Activated CD8-positive, alpha-beta T cell treated with anti-CD3 and anti-CD28 coated beads for 36 hours (primary cell): ENCODE data around the gene SLC5A8. TPM values are rescaled to one million over a fixed set of nuclear protein-coding genes. Genes with fewer than 3 reads are reported as not detected.

Experiments
- ATAC-seq: fragments of 200-7000 bp; cut with Tn5 transposase; one replicate; pipeline ENCODE4 v1.10.0; 2021; ENCODE audit warnings: mild to moderate bottlenecking, moderate library complexity
- CTCF ChIA-PET: fragments of 350-600 bp; sonication (Branson Sonifier 250); formaldehyde crosslinking; loops from one replicate; lab custom pipeline; 2021; ENCODE audit warnings: antibody characterized with exemption; lab: Charles Lee
- POLR2A ChIA-PET: fragments of 350-600 bp; sonication (Branson Sonifier 250); formaldehyde crosslinking; loops from one replicate; lab custom pipeline; 2021; ENCODE audit warnings: antibody characterized with exemption; lab: Charles Lee
- DNase-seq: peaks from one replicate; pipeline ENCODE4 v3.0.0-alpha.2; 2020
- H3K27ac Mint-ChIP-seq: one replicate; pipeline ENCODE4 v1.8.0; 2021; ENCODE audit warnings: mild to moderate bottlenecking, mixed read lengths
- H3K27me3 Mint-ChIP-seq: one replicate; pipeline ENCODE4 v1.8.0; 2021; ENCODE audit warnings: mixed read lengths
- H3K36me3 Mint-ChIP-seq: one replicate; pipeline ENCODE4 v1.8.0; 2021; ENCODE audit warnings: low read depth, mixed read lengths
- H3K4me1 Mint-ChIP-seq: one replicate; pipeline ENCODE4 v1.8.0; 2021; ENCODE audit warnings: low read depth, mixed read lengths
- H3K4me3 Mint-ChIP-seq: one replicate; pipeline ENCODE4 v1.8.0; 2021; ENCODE audit warnings: mild to moderate bottlenecking, moderate library complexity, mixed read lengths
- H3K9me3 Mint-ChIP-seq: one replicate; pipeline ENCODE4 v1.8.0; 2021; ENCODE audit warnings: mixed read lengths
- intact Hi-C: fragments of 100-400 bp; cut with micrococcal nuclease; formaldehyde crosslinking; loops from one replicate; pipeline ENCODE4 v1.10.0; 2022
- total RNA-seq, 2 experiments: library from RNA; stranded (reverse); gene quantifications; one replicate each; pipeline ENCODE4 v1.2.3, GENCODE V29; 2021
- TF ChIP-seq, protein P1 (sequence below): fragments of 200-600 bp; IDR thresholded peaks from one replicate; pipeline ENCODE4 v1.8.0; 2022; ENCODE audit warnings: antibody characterized with exemption, mild to moderate bottlenecking

Gene SLC5A8
- total RNA-seq, 2 experiments from 2014 or later = not detected

DNA sequence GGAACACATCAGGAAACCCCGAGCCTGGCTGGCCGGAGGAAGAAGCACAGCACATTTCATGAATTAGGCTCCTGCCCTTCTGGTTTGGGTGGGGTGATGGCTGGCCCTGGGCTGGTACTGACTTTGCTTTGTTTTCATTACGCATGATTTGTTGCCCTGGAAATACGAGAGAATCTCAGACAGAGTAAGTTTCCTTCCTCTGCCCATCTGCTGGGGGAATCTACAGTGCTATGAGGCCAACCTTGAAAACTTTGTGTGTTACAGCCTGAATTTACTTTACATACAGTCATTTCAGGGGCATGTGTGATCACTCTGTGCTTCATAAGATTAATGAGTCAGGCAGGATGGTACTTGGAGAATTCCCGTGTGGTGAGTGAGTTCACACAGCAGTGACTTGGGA lies 20.5 kb upstream of the SLC5A8 start:
- no peaks in the 10 kb centered on the region for H3K36me3 Mint-ChIP-seq
- no peak for DNase-seq
- H3K27me3 Mint-ChIP-seq = peaks cover 8% of the 10 kb centered on the region

DNA sequence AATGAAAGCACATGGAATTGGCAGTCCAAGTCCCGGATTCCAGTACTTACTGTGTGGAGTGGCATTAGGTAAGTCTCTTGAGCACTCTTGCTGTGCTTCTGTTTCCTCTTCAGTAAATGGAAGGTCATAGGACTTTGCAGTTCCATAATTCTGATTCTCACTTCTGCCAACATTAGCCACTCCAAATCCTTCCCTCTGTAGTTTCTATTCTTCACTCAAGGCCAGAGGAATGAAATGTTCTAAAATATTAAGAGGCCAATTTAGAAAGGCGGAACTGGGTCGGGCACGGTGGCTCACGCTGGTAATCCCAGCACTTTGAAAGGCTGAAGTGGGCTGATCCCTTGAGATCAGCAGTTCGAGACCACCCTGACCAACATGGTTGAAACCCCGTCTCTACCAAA lies 19.8 kb upstream of the SLC5A8 start:
- no peak overlapping the region for H3K4me3 Mint-ChIP-seq
- H3K36me3 Mint-ChIP-seq = no peaks in the 10 kb centered on the region
- TF ChIP-seq, protein P1, sequence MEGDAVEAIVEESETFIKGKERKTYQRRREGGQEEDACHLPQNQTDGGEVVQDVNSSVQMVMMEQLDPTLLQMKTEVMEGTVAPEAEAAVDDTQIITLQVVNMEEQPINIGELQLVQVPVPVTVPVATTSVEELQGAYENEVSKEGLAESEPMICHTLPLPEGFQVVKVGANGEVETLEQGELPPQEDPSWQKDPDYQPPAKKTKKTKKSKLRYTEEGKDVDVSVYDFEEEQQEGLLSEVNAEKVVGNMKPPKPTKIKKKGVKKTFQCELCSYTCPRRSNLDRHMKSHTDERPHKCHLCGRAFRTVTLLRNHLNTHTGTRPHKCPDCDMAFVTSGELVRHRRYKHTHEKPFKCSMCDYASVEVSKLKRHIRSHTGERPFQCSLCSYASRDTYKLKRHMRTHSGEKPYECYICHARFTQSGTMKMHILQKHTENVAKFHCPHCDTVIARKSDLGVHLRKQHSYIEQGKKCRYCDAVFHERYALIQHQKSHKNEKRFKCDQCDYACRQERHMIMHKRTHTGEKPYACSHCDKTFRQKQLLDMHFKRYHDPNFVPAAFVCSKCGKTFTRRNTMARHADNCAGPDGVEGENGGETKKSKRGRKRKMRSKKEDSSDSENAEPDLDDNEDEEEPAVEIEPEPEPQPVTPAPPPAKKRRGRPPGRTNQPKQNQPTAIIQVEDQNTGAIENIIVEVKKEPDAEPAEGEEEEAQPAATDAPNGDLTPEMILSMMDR = no peak
- peaks cover 8% of the 10 kb centered on the region for H3K27me3 Mint-ChIP-seq
- intact Hi-C loops = no loop called here
- ChIA-PET CTCF (no interaction called here), POLR2A (no interaction called here)
- H3K4me1 Mint-ChIP-seq = no peaks in the 10 kb centered on the region
- no peak for ATAC-seq
- DNase-seq = no peak
- no peak overlapping the region for H3K27ac Mint-ChIP-seq
- no peaks in the 10 kb centered on the region for H3K9me3 Mint-ChIP-seq

More for the DNA sequence above, 20.5 kb upstream of the SLC5A8 start:
- Mint-ChIP-seq H3K27ac (no peak overlapping the region), H3K9me3 (no peaks in the 10 kb centered on the region), H3K4me1 (no peaks in the 10 kb centered on the region), H3K4me3 (no peak overlapping the region)
- intact Hi-C loops = no loop called here
- ChIA-PET CTCF (no interaction called here), POLR2A (no interaction called here)
- no peak for ATAC-seq
- TF ChIP-seq, protein P1 = no peak

DNA sequence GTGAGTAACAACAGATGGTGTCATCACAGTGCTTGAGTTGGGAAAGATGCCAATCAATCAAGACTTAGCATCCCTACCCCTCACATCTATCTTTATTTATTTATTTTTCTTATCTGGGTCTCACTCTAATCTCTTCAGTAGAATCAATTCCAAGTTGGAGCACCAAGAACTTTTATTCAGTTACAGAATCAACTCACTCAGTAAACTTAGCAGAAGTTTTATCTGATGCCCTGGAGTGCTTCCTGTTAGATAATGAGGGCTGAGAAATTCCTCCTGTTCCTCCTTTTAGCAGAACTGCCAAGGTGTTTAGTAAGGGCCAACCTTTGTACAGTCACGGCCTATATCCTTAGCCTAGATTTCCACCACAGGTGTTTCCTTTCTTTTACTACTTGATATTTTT lies 11.3 kb upstream of the SLC5A8 start:
- Mint-ChIP-seq H3K27me3 (peaks cover 12% of the 10 kb centered on the region), H3K27ac (no peak overlapping the region), H3K9me3 (no peaks in the 10 kb centered on the region), H3K36me3 (no peaks in the 10 kb centered on the region), H3K4me1 (no peaks in the 10 kb centered on the region), H3K4me3 (no peak overlapping the region)
- intact Hi-C loops = no loop called here
- no peak for ATAC-seq
- DNase-seq = no peak
- TF ChIP-seq, protein P1 = no peak
- ChIA-PET CTCF (no interaction called here), POLR2A (no interaction called here)

DNA sequence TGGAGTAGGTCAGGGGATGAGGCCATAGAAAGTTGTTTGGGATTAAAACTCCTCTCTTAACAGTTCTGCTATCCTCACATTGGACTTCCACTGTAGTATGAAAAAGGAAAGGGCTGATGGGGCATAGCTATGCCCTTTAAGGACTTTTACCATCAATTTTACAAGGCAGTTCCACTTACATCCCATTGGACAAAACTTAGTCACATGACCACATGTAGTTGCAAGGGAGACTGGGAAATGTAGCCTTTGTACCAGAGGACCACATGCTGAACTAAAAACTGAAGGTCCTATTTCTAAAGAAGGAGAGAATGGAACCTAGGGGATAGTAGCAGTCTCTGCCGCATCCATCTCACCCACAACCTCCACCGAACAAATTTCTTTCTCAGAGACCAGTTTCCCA lies 6.8 kb upstream of the SLC5A8 start:
- TF ChIP-seq, protein P1 = no peak
- H3K9me3 Mint-ChIP-seq = peaks cover 4% of the 10 kb centered on the region
- CTCF ChIA-PET = no interaction called here
- H3K27ac Mint-ChIP-seq = no peak overlapping the region
- ATAC-seq (no peak), DNase-seq (no peak)
- H3K27me3 Mint-ChIP-seq = peaks cover 15% of the 10 kb centered on the region
- H3K4me3 Mint-ChIP-seq = no peak overlapping the region
- H3K36me3 Mint-ChIP-seq = no peaks in the 10 kb centered on the region
- POLR2A ChIA-PET = no interaction called here
- H3K4me1 Mint-ChIP-seq = no peaks in the 10 kb centered on the region
- intact Hi-C loops = no loop called here

DNA sequence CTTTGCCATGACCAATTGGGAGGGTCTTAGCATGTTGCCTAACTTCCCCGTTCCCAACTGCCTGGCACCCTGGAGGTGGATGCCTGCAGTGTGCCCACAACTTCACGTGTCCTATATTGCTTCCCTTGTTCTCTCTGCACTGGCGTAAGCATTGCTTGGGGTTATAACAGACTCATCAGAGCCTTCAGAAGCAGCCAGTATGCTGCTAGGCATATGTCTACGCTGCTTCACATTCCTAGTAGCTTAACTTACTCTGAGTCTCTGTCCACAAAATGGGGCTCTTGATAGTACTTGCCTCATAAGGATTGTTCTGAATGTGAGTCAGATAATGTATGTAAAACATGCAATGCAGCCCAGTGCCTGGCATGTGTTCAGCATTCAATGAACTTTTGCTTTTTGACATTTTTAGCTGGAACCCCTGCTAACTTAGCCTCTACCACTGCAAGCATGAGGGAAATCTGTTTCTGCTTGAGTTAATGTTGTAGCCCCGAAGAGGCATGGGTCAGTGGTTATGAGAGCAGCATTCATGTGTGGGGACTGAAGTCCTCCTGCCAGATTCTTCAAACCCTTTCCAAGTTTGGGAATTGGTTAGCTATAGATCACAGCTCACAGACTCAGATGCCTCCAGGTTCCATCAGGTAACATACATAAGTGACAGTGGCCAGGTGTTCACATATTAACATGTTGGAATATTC lies 2.8 kb downstream of the SLC5A8 start:
- no peak for ATAC-seq
- Mint-ChIP-seq H3K36me3 (no peaks in the 10 kb centered on the region), H3K4me3 (no peak overlapping the region), H3K9me3 (no peaks in the 10 kb centered on the region), H3K27me3 (peaks cover 24% of the 10 kb centered on the region), H3K4me1 (no peaks in the 10 kb centered on the region), H3K27ac (no peak overlapping the region)
- TF ChIP-seq, protein P1 = no peak
- POLR2A ChIA-PET = no interaction called here
- CTCF ChIA-PET = no interaction called here
- DNase-seq = no peak
- intact Hi-C loops = no loop called here
